Right renal pelvis (tissue), 4 donors: ENCODE measurements around the gene C19orf67. TPM values are rescaled to one million over a fixed set of nuclear protein-coding genes. Genes with fewer than 3 reads are reported as not detected.

ENCODE experiments used
- DNase-seq, 4 donors: peaks; one replicate each; pipeline ENCODE4 v3.0.0-alpha.2; 2013; ENCODE audit warnings: low read depth in 4 of 4, low spot score in 3 of 4, missing footprints in 1 of 4
- polyA plus RNA-seq, 4 donors: library from polyadenylated mRNA; unstranded; fragments of 120-200 nt; gene quantifications; one replicate each; pipeline ENCODE4 v1.2.1, GENCODE V29; 2013; ENCODE audit not compliant: insufficient read length in 4 of 4

The C19orf67 gene
- polyA plus RNA-seq, 4 donors: 0.10 TPM; not detected in 3

- DNase-seq: no peak
Measured at GRCh38 chr19:14111486-14111885, 25.9 kb upstream of the C19orf67 start.

GRCh38 chr19:14110650-14111049 is 25.1 kb upstream of the C19orf67 start:
- DNase-seq: no peak

- no peak for DNase-seq
Measured at GRCh38 chr19:14107581-14108461, 22.2 kb upstream of the C19orf67 start.

- no peak for DNase-seq
Measured at GRCh38 chr19:14106840-14107239, 21.3 kb upstream of the C19orf67 start.

GRCh38 chr19:14105680-14106079 is 20.1 kb upstream of the C19orf67 start:
- DNase-seq: no peak

- no peak for DNase-seq
Measured at GRCh38 chr19:14103310-14103709, 17.7 kb upstream of the C19orf67 start.

GRCh38 chr19:14102756-14103155 is 17.2 kb upstream of the C19orf67 start:
- no peak for DNase-seq

- DNase-seq: no peak
Measured at GRCh38 chr19:14102102-14102696, 16.6 kb upstream of the C19orf67 start.

GRCh38 chr19:14101003-14101545 is 15.5 kb upstream of the C19orf67 start:
- no peak for DNase-seq

GRCh38 chr19:14097532-14098151 is 12.1 kb upstream of the C19orf67 start:
- no peak for DNase-seq

- no peak for DNase-seq
Measured at GRCh38 chr19:14096272-14096992, 10.8 kb upstream of the C19orf67 start.

- no peak for DNase-seq
Measured at GRCh38 chr19:14094854-14095253, 9.3 kb upstream of the C19orf67 start.

- no peak for DNase-seq
Measured at GRCh38 chr19:14093117-14093823, 7.7 kb upstream of the C19orf67 start.

GRCh38 chr19:14091813-14092462 is 6.4 kb upstream of the C19orf67 start:
- DNase-seq: no peak

GRCh38 chr19:14091081-14091812 is 5.7 kb upstream of the C19orf67 start:
- DNase-seq: no peak

GRCh38 chr19:14090509-14091080 is 5.0 kb upstream of the C19orf67 start, which contains the start of gene SAMD1:
Gene SAMD1 (minus strand): TSS chr19:14090751.
- DNase-seq: peak in 3 of 4 donors; percentile 83 to 86 (median 83)

- no peak for DNase-seq
Measured at GRCh38 chr19:14089662-14090508, 4.3 kb upstream of the C19orf67 start.

- DNase-seq: no peak
Measured at GRCh38 chr19:14089412-14089661, 3.8 kb upstream of the C19orf67 start.
